Measurements from ENCODE around the gene SETBP1. TPM values are rescaled to one million over a fixed set of nuclear protein-coding genes. Genes with fewer than 3 reads are reported as not detected.

Gene SETBP1
- total RNA-seq, 1 donor from 2014 or later = 42.0 TPM

- no peaks in the 10 kb centered on the region for H3K9me3 Mint-ChIP-seq
Observed at GRCh38 chr18:44955825-44956224, 275.1 kb downstream of the SETBP1 start.

GRCh38 chr18:44957025-44957424, 276.3 kb downstream of the SETBP1 start:
- Mint-ChIP-seq H3K27me3 (ENCODE audit: insufficient read depth) (peaks cover 5% of the 10 kb centered on the region), H3K27ac (no peak overlapping the region), H3K36me3 (ENCODE audit: low read depth) (peaks cover 8% of the 10 kb centered on the region), H3K4me3 (no peak overlapping the region), H3K4me1 (ENCODE audit: low read depth) (no peaks in the 10 kb centered on the region), H3K9me3 (no peaks in the 10 kb centered on the region)
- intact Hi-C loops (cut with micrococcal nuclease) = no loop called here
- DNase-seq (ENCODE audit: low spot score) = no peak

More at GRCh38 chr18:44955825-44956224, 275.1 kb downstream of the SETBP1 start:
- Mint-ChIP-seq H3K4me1 (ENCODE audit: low read depth) (no peaks in the 10 kb centered on the region), H3K4me3 (no peak overlapping the region), H3K27ac (no peak overlapping the region), H3K36me3 (ENCODE audit: low read depth) (peaks cover 8% of the 10 kb centered on the region), H3K27me3 (ENCODE audit: insufficient read depth) (peaks cover 5% of the 10 kb centered on the region)
- no peak for DNase-seq (ENCODE audit: low spot score)
- intact Hi-C loops (cut with micrococcal nuclease) = no loop called here

- H3K4me3 Mint-ChIP-seq = no peak overlapping the region
- no peak overlapping the region for H3K27ac Mint-ChIP-seq
- DNase-seq (ENCODE audit: low spot score) = no peak
- H3K9me3 Mint-ChIP-seq = no peaks in the 10 kb centered on the region
- H3K27me3 Mint-ChIP-seq (ENCODE audit: insufficient read depth) = peaks cover 5% of the 10 kb centered on the region
- intact Hi-C loops (cut with micrococcal nuclease) = no loop called here
- H3K36me3 Mint-ChIP-seq (ENCODE audit: low read depth) = peaks cover 8% of the 10 kb centered on the region
- H3K4me1 Mint-ChIP-seq (ENCODE audit: low read depth) = no peaks in the 10 kb centered on the region
Observed at GRCh38 chr18:44957461-44957860, 276.8 kb downstream of the SETBP1 start.

GRCh38 chr18:44958040-44958439, 277.4 kb downstream of the SETBP1 start:
- no peaks in the 10 kb centered on the region for H3K4me1 Mint-ChIP-seq (ENCODE audit: low read depth)
- intact Hi-C loops (cut with micrococcal nuclease) = no loop called here
- DNase-seq (ENCODE audit: low spot score) = no peak
- H3K9me3 Mint-ChIP-seq = no peaks in the 10 kb centered on the region
- H3K27me3 Mint-ChIP-seq (ENCODE audit: insufficient read depth) = peaks cover 5% of the 10 kb centered on the region
- H3K4me3 Mint-ChIP-seq = no peak overlapping the region
- peaks cover 8% of the 10 kb centered on the region for H3K36me3 Mint-ChIP-seq (ENCODE audit: low read depth)
- H3K27ac Mint-ChIP-seq = no peak overlapping the region

GRCh38 chr18:44958455-44958854, 277.8 kb downstream of the SETBP1 start:
- H3K4me1 Mint-ChIP-seq (ENCODE audit: low read depth) = no peaks in the 10 kb centered on the region
- no peak overlapping the region for H3K27ac Mint-ChIP-seq
- H3K27me3 Mint-ChIP-seq (ENCODE audit: insufficient read depth) = peaks cover 5% of the 10 kb centered on the region
- intact Hi-C loops (cut with micrococcal nuclease) = no loop called here
- H3K9me3 Mint-ChIP-seq = no peaks in the 10 kb centered on the region
- peaks cover 5% of the 10 kb centered on the region for H3K36me3 Mint-ChIP-seq (ENCODE audit: low read depth)
- H3K4me3 Mint-ChIP-seq = no peak overlapping the region
- DNase-seq (ENCODE audit: low spot score) = no peak

GRCh38 chr18:44959013-44959412, 278.3 kb downstream of the SETBP1 start:
- Mint-ChIP-seq H3K9me3 (no peaks in the 10 kb centered on the region), H3K4me1 (ENCODE audit: low read depth) (no peaks in the 10 kb centered on the region), H3K27ac (no peak overlapping the region), H3K4me3 (no peak overlapping the region), H3K27me3 (ENCODE audit: insufficient read depth) (peaks cover 5% of the 10 kb centered on the region), H3K36me3 (ENCODE audit: low read depth) (peaks cover 5% of the 10 kb centered on the region)
- intact Hi-C loops (cut with micrococcal nuclease) = no loop called here
- DNase-seq (ENCODE audit: low spot score) = no peak

- intact Hi-C loops (cut with micrococcal nuclease) = loop anchor here (10.0 kb wide), 1 partner anchor 386 kb away; no protein-coding TSS in a partner anchor
- no peaks in the 10 kb centered on the region for H3K9me3 Mint-ChIP-seq
- no peak for DNase-seq (ENCODE audit: low spot score)
- no peak overlapping the region for H3K27ac Mint-ChIP-seq
- H3K4me3 Mint-ChIP-seq = no peak overlapping the region
- peaks cover 2% of the 10 kb centered on the region for H3K27me3 Mint-ChIP-seq (ENCODE audit: insufficient read depth)
- H3K4me1 Mint-ChIP-seq (ENCODE audit: low read depth) = no peaks in the 10 kb centered on the region
- H3K36me3 Mint-ChIP-seq (ENCODE audit: low read depth) = peaks cover 1% of the 10 kb centered on the region
Observed at GRCh38 chr18:44960580-44960979, 279.9 kb downstream of the SETBP1 start.

GRCh38 chr18:44961288-44961995, 280.8 kb downstream of the SETBP1 start:
- Mint-ChIP-seq H3K36me3 (ENCODE audit: low read depth) (peaks cover 1% of the 10 kb centered on the region), H3K9me3 (no peaks in the 10 kb centered on the region), H3K27me3 (ENCODE audit: insufficient read depth) (peaks cover 2% of the 10 kb centered on the region), H3K27ac (no peak overlapping the region), H3K4me1 (ENCODE audit: low read depth) (no peaks in the 10 kb centered on the region), H3K4me3 (no peak overlapping the region)
- no peak for DNase-seq (ENCODE audit: low spot score)
- intact Hi-C loops (cut with micrococcal nuclease) = loop anchor here (10.0 kb wide), 1 partner anchor 387 kb away; no protein-coding TSS in a partner anchor

- intact Hi-C loops (cut with micrococcal nuclease) = loop anchor here (10.0 kb wide), 1 partner anchor 393 kb away; no protein-coding TSS in a partner anchor
- Mint-ChIP-seq H3K4me1 (ENCODE audit: low read depth) (no peaks in the 10 kb centered on the region), H3K36me3 (ENCODE audit: low read depth) (no peaks in the 10 kb centered on the region), H3K27me3 (ENCODE audit: insufficient read depth) (no peaks in the 10 kb centered on the region), H3K27ac (no peak overlapping the region), H3K9me3 (no peaks in the 10 kb centered on the region), H3K4me3 (no peak overlapping the region)
- DNase-seq (ENCODE audit: low spot score) = no peak
Observed at GRCh38 chr18:44967599-44967998, 286.9 kb downstream of the SETBP1 start.

GRCh38 chr18:44968336-44968735, 287.6 kb downstream of the SETBP1 start:
- H3K4me1 Mint-ChIP-seq (ENCODE audit: low read depth) = no peaks in the 10 kb centered on the region
- no peaks in the 10 kb centered on the region for H3K27me3 Mint-ChIP-seq (ENCODE audit: insufficient read depth)
- no peak overlapping the region for H3K27ac Mint-ChIP-seq
- intact Hi-C loops (cut with micrococcal nuclease) = loop anchor here (10.0 kb wide), 1 partner anchor 394 kb away; no protein-coding TSS in a partner anchor
- no peaks in the 10 kb centered on the region for H3K9me3 Mint-ChIP-seq
- DNase-seq (ENCODE audit: low spot score) = no peak
- H3K4me3 Mint-ChIP-seq = no peak overlapping the region
- H3K36me3 Mint-ChIP-seq (ENCODE audit: low read depth) = no peaks in the 10 kb centered on the region

- Mint-ChIP-seq H3K27me3 (ENCODE audit: insufficient read depth) (no peaks in the 10 kb centered on the region), H3K4me3 (no peak overlapping the region), H3K4me1 (ENCODE audit: low read depth) (no peaks in the 10 kb centered on the region), H3K36me3 (ENCODE audit: low read depth) (no peaks in the 10 kb centered on the region), H3K9me3 (no peaks in the 10 kb centered on the region), H3K27ac (no peak overlapping the region)
- intact Hi-C loops (cut with micrococcal nuclease) = loop anchor here (10.0 kb wide), 1 partner anchor 395 kb away; no protein-coding TSS in a partner anchor
- no peak for DNase-seq (ENCODE audit: low spot score)
Observed at GRCh38 chr18:44969214-44969795, 288.6 kb downstream of the SETBP1 start.

GRCh38 chr18:44973282-44973681, 292.6 kb downstream of the SETBP1 start:
- H3K9me3 Mint-ChIP-seq = no peaks in the 10 kb centered on the region
- no peak overlapping the region for H3K27ac Mint-ChIP-seq
- H3K4me3 Mint-ChIP-seq = no peak overlapping the region
- H3K4me1 Mint-ChIP-seq (ENCODE audit: low read depth) = no peaks in the 10 kb centered on the region
- no peaks in the 10 kb centered on the region for H3K36me3 Mint-ChIP-seq (ENCODE audit: low read depth)
- no peak for DNase-seq (ENCODE audit: low spot score)
- intact Hi-C loops (cut with micrococcal nuclease) = loop anchor here (1.0 kb wide), 1 partner anchor 294 kb away; no protein-coding TSS in a partner anchor
- no peaks in the 10 kb centered on the region for H3K27me3 Mint-ChIP-seq (ENCODE audit: insufficient read depth)

GRCh38 chr18:44974174-44974573, 293.5 kb downstream of the SETBP1 start:
- H3K9me3 Mint-ChIP-seq = no peaks in the 10 kb centered on the region
- no peaks in the 10 kb centered on the region for H3K36me3 Mint-ChIP-seq (ENCODE audit: low read depth)
- no peak overlapping the region for H3K27ac Mint-ChIP-seq
- H3K27me3 Mint-ChIP-seq (ENCODE audit: insufficient read depth) = no peaks in the 10 kb centered on the region
- no peak overlapping the region for H3K4me3 Mint-ChIP-seq
- no peak for DNase-seq (ENCODE audit: low spot score)
- H3K4me1 Mint-ChIP-seq (ENCODE audit: low read depth) = no peaks in the 10 kb centered on the region
- intact Hi-C loops (cut with micrococcal nuclease) = no loop called here

All from activated T-helper 1 cell treated with anti-CD3 and anti-CD28 coated beads, Interleukin-12 subunit alpha, Interleukin-12 subunit beta, Interleukin-2, Interleukin-4 antibody, amounts not matched to agents 30 ng/mL and 10 ng/mL and 1 ng/mL, durations not matched to agents 14 hours and 24 hours and 36 hours (primary cell).